CD4-positive, alpha-beta T cell (primary cell): ENCODE data around the gene POLR3GL. TPM values are rescaled to one million over a fixed set of nuclear protein-coding genes. Genes with fewer than 3 reads are reported as not detected.

Experiments used
- ATAC-seq: fragments of 200-7000 bp; cut with Tn5 transposase; one replicate; pipeline ENCODE4 v1.10.0; 2022; ENCODE audit warnings: mild to moderate bottlenecking; ENCODE audit not compliant: poor library complexity
- CTCF ChIA-PET: fragments of 350-600 bp; sonication (Branson Sonifier 250); formaldehyde crosslinking; loops from one replicate; lab custom pipeline; 2021; ENCODE audit warnings: antibody characterized with exemption, inconsistent platforms; lab: Charles Lee
- POLR2A ChIA-PET: fragments of 350-600 bp; sonication (Branson Sonifier 250); formaldehyde crosslinking; loops from one replicate; lab custom pipeline; 2021; ENCODE audit warnings: antibody characterized with exemption, inconsistent platforms; lab: Charles Lee
- DNase-seq, 14 experiments: peaks; one replicate each; pipeline ENCODE4 v3.0.0-alpha.2; 2013 to 2020; ENCODE audit warnings: mixed read lengths in 2 of 14
- H3K27ac ChIP-seq, 2 donors: one replicate each; pipeline versions ENCODE4 v1.5.1 to v1.7.0; 2013; ENCODE audit warnings: low read length in 2 of 2, low read depth in 1 of 2, mild to moderate bottlenecking in 1 of 2
- H3K27me3 ChIP-seq, 2 experiments: 1 replicate in 1 of 2; 2 replicates in 1 of 2; pipeline versions ENCODE4 v1.6.1 to v1.7.0; 2013; ENCODE audit warnings: low read length in 2 of 2, control low read depth in 1 of 2, mild to moderate bottlenecking in 1 of 2, moderate library complexity in 1 of 2; ENCODE audit not compliant: insufficient read depth in 2 of 2, control insufficient read depth in 1 of 2
- H3K36me3 ChIP-seq: one replicate; pipeline ENCODE4 v1.6.1; 2013; ENCODE audit warnings: low read length, control low read depth; ENCODE audit not compliant: insufficient read depth
- H3K4me1 ChIP-seq: one replicate; pipeline ENCODE4 v1.6.1; 2013; ENCODE audit warnings: low read length, control low read depth; ENCODE audit not compliant: insufficient read depth
- H3K4me3 ChIP-seq: one replicate; pipeline ENCODE4 v1.5.1; 2013; ENCODE audit warnings: mild to moderate bottlenecking, low read length, moderate library complexity
- H3K9me3 ChIP-seq, 2 experiments: 1 replicate in 1 of 2; 2 replicates in 1 of 2; pipeline versions ENCODE4 v1.6.1 to v1.7.0; 2013; ENCODE audit warnings: low read length in 2 of 2, mild to moderate bottlenecking in 2 of 2, control low read depth in 1 of 2, moderate library complexity in 1 of 2; ENCODE audit not compliant: control insufficient read depth in 1 of 2, insufficient read depth in 1 of 2
- H3K27ac Mint-ChIP-seq: one replicate; pipeline ENCODE4 v1.8.0; 2020; ENCODE audit warnings: mixed read lengths
- H3K27me3 Mint-ChIP-seq: one replicate; pipeline ENCODE4 v1.8.0; 2021; ENCODE audit warnings: mixed read lengths
- H3K36me3 Mint-ChIP-seq: one replicate; pipeline ENCODE4 v1.8.0; 2021; ENCODE audit warnings: low read depth, mixed read lengths
- H3K4me1 Mint-ChIP-seq: one replicate; pipeline ENCODE4 v1.8.0; 2021; ENCODE audit warnings: low read depth, mixed read lengths
- H3K4me3 Mint-ChIP-seq: one replicate; pipeline ENCODE4 v1.8.0; 2020; ENCODE audit warnings: mild to moderate bottlenecking, mixed read lengths
- H3K9me3 Mint-ChIP-seq: one replicate; pipeline ENCODE4 v1.8.0; 2020; ENCODE audit warnings: mixed read lengths
- intact Hi-C, 2 experiments: fragments of 100-400 bp; cut with DNase I in 1 of 2; cut with micrococcal nuclease in 1 of 2; formaldehyde crosslinking; loops; one replicate each; pipeline versions ENCODE4 v1.15.1 to v1.9.0; 2023 to 2025; cut with DNase I, micrococcal nuclease
- total RNA-seq, 174 experiments: library from RNA in 2 of 174; stranded (reverse) in 2 of 174; gene quantifications; one replicate each; pipeline ENCODE4 v1.2.3 and lab custom pipeline; 2021 to 2026
- TF ChIP-seq, protein P1 (sequence below): fragments of 200-600 bp; IDR thresholded peaks from one replicate; pipeline ENCODE4 v1.8.0; 2022; ENCODE audit warnings: antibody characterized with exemption, mild to moderate bottlenecking

POLR3GL gene
- total RNA-seq, 2 experiments from 2014 or later, result 17.2 to 17.8 TPM

GRCh38 chr1:146016891-146017290 lies 52.4 kb downstream of the POLR3GL start:
- Histone ChIP-seq H3K36me3 (no peaks in the 10 kb centered on the region), H3K9me3 (peaks cover 0 to 6% of the 10 kb centered on the region in 2 experiments), H3K27me3 (peaks cover 30 to 36% of the 10 kb centered on the region in 2 experiments), H3K27ac (no peak overlapping the region), H3K4me1 (peaks cover 12% of the 10 kb centered on the region), H3K4me3 (no peak overlapping the region)
- no peak for DNase-seq
- Mint-ChIP-seq H3K36me3 (no peaks in the 10 kb centered on the region), H3K9me3 (no peaks in the 10 kb centered on the region), H3K4me3 (no peak overlapping the region), H3K27me3 (peaks cover 46% of the 10 kb centered on the region), H3K4me1 (peaks cover 12% of the 10 kb centered on the region), H3K27ac (no peak overlapping the region)
- intact Hi-C loops, result no loop called here
- no peak for ATAC-seq
- ChIA-PET POLR2A (interaction anchor here (0.6 to 2.2 kb wide), 5 partner anchors 9 to 98 kb away, joined by 3 to 6 read pairs (median 4); partner anchors contain the start of genes ANKRD34A, PEX11B and POLR3GL), CTCF (interaction anchor here (1.6 to 1.9 kb wide), 3 partner anchors 9 to 171 kb away, joined by 6 to 10 read pairs (median 6); partner anchors contain the start of gene NUDT17)
- TF ChIP-seq, protein P1, sequence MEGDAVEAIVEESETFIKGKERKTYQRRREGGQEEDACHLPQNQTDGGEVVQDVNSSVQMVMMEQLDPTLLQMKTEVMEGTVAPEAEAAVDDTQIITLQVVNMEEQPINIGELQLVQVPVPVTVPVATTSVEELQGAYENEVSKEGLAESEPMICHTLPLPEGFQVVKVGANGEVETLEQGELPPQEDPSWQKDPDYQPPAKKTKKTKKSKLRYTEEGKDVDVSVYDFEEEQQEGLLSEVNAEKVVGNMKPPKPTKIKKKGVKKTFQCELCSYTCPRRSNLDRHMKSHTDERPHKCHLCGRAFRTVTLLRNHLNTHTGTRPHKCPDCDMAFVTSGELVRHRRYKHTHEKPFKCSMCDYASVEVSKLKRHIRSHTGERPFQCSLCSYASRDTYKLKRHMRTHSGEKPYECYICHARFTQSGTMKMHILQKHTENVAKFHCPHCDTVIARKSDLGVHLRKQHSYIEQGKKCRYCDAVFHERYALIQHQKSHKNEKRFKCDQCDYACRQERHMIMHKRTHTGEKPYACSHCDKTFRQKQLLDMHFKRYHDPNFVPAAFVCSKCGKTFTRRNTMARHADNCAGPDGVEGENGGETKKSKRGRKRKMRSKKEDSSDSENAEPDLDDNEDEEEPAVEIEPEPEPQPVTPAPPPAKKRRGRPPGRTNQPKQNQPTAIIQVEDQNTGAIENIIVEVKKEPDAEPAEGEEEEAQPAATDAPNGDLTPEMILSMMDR, result no peak

DNA sequence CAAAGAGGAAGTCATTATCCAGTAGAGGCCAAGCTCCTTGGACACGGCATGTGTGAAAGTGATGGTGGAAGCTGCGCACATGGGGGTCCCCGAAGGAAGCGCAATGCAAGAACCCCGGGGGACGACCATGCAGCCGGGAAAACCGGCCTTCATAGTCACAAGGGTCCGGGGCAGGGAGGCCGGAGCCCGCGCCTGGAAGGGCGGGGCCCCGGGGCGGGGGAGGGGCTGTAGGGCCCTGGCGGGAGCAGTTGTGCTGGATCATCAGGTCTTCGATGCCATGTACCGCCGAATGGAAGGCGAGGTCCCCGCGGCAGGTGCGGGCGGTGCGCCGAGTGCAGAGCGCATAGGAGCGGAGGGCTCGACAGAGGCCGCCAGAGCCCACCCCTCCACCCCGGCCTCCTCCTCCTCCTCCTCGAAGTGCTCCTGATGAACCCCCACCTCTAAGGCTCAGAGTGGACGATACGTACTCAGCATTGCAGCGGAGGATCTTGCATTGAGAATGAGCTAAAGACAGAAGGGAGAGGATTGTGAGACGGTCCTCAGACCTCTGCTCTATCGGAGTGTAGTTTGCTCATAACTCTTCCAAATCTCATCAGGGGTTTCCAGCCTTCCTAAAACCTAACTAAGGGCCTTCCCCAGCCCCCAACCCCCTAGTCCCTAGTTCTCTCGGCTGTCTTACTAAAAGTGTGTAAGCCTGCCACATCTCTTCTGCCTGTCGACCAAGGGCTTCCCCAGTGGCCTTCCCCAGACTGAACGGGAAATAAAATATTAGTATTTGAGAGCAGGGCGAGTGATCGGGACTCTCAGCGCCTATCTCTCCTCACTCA lies 55.0 kb downstream of the POLR3GL start:
- CTCF ChIA-PET, result interaction anchor here (0.6 to 0.7 kb wide), 3 partner anchors 28 to 128 kb away, joined by 3 to 5 read pairs (median 3); no protein-coding TSS in a partner anchor
- intact Hi-C loops, result no loop called here

More for the DNA sequence above, 55.0 kb downstream of the POLR3GL start:
- Histone ChIP-seq H3K36me3 (no peaks in the 10 kb centered on the region), H3K4me1 (peaks cover 12% of the 10 kb centered on the region), H3K27ac (no peak overlapping the region), H3K9me3 (peaks cover 0 to 6% of the 10 kb centered on the region in 2 experiments), H3K4me3 (peak overlapping the region; percentile 8), H3K27me3 (peaks cover 34 to 40% of the 10 kb centered on the region in 2 experiments)
- peak in 1 of 14 experiments; percentile 24 for DNase-seq
- TF ChIP-seq, protein P1, result no peak
- peaks cover 62% of the 10 kb centered on the region for H3K27me3 Mint-ChIP-seq
- no peak overlapping the region for H3K27ac Mint-ChIP-seq
- POLR2A ChIA-PET, result interaction anchor here (0.6 to 2.2 kb wide), 2 partner anchors 40 to 213 kb away, joined by 3 to 6 read pairs; no protein-coding TSS in a partner anchor
- peak; percentile 17 for ATAC-seq
- H3K9me3 Mint-ChIP-seq, result no peaks in the 10 kb centered on the region
- H3K36me3 Mint-ChIP-seq, result no peaks in the 10 kb centered on the region
- no peak overlapping the region for H3K4me3 Mint-ChIP-seq
- H3K4me1 Mint-ChIP-seq, result peaks cover 5% of the 10 kb centered on the region
